Tibial nerve (tissue), 4 donors: ENCODE measurements around the gene HSPA1L.
"Not testable (repeated sequence)": the region's sequence is repeated elsewhere in the genome, so short reads cannot be mapped to it uniquely, and the experiment has no call there.

ENCODE experiments used
- CTCF ChIP-seq, 5 experiments: fragments of 200-600 bp in 3 of 5; fragments of 450-650 bp in 2 of 5; sonication (generic) in 3 of 5; IDR thresholded peaks; one replicate each; pipeline ENCODE4 v1.5.1; 2016 to 2019; ENCODE audit warnings: antibody characterized with exemption in 5 of 5, mild to moderate bottlenecking in 3 of 5, moderate library complexity in 2 of 5
- EP300 ChIP-seq, 2 donors: sonication (generic); formaldehyde crosslinking; IDR thresholded peaks; one replicate each; pipeline ENCODE4 v1.6.1; 2017; ENCODE audit warnings: antibody characterized with exemption in 2 of 2, mild to moderate bottlenecking in 1 of 2
- POLR2A ChIP-seq, 2 donors: fragments of 450-650 bp; IDR thresholded peaks; one replicate each; pipeline ENCODE4 v1.6.1; 2017; ENCODE audit warnings: antibody characterized with exemption in 2 of 2, mild to moderate bottlenecking in 2 of 2, moderate library complexity in 2 of 2

DNA sequence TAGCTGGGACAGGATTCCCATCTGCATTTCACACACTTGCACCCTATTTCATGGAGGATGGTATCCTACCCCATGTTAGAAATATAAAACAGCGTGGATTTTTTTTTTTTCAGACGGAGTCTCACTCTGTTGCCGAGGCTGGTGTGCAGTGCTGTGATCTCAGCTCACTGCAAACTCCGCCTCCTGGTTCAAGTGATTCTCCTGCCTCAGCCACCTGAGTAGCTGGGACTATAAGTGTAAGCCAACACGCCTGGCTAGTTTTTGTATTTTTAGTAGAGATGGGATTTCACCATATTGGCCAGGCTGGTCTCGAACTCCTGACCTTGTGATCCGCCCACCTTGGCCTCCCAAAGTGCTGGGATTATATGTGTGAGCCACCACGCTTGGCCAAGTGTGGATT, 42.7 kb upstream of the HSPA1L start:
- not testable (repeated sequence) for TF ChIP-seq CTCF, EP300, POLR2A (IDR thresholded peaks at IDR 0.05)
